DND-41 (cell line): ENCODE measurements around the gene HHIP.

ENCODE experiments used
- ATAC-seq: fragments of 200-7000 bp; cut with Tn5 transposase; 3 replicates; pipeline ENCODE4 v1.9.1; 2021; ENCODE audit warnings: low read depth; ENCODE audit not compliant: insufficient read depth
- DNase-seq: peaks from one replicate; pipeline ENCODE4 v3.0.0-alpha.2; 2020
- H2AFZ ChIP-seq: 2 replicates; pipeline ENCODE4 v1.6.0; 2012; ENCODE audit warnings: low read depth, low read length
- H3K27ac ChIP-seq: 2 replicates; pipeline ENCODE4 v1.5.1; 2012; ENCODE audit warnings: low read length, inconsistent platforms
- H3K27me3 ChIP-seq: fragments of 200-600 bp; sonication (generic); 2 replicates; pipeline ENCODE4 v1.6.0; 2012; ENCODE audit warnings: low read length, mild to moderate bottlenecking, inconsistent platforms; ENCODE audit not compliant: insufficient read depth, poor library complexity
- H3K36me3 ChIP-seq: 2 replicates; pipeline ENCODE4 v1.5.1; 2012; ENCODE audit warnings: low read length, inconsistent platforms; ENCODE audit not compliant: insufficient read depth
- H3K4me1 ChIP-seq: 2 replicates; pipeline ENCODE4 v1.5.1; 2012; ENCODE audit warnings: mild to moderate bottlenecking, low read length; ENCODE audit not compliant: insufficient read depth
- H3K4me2 ChIP-seq: 2 replicates; pipeline ENCODE4 v1.6.0; 2012; ENCODE audit warnings: mild to moderate bottlenecking, moderate library complexity, low read length, inconsistent platforms; ENCODE audit not compliant: insufficient read depth
- H3K4me3 ChIP-seq, 2 experiments: fragments of 200-600 bp in 1 of 2; shearing (Covaris generic) in 1 of 2; 2 replicates each; pipeline ENCODE4 v1.5.1; 2012 to 2016; ENCODE audit warnings: inconsistent platforms in 2 of 2, low read length in 2 of 2, mild to moderate bottlenecking in 2 of 2, low read depth in 1 of 2, moderate library complexity in 1 of 2
- H3K79me2 ChIP-seq: 2 replicates; pipeline ENCODE4 v1.6.0; 2012; ENCODE audit warnings: low read length, inconsistent platforms; ENCODE audit not compliant: insufficient read depth
- H3K9ac ChIP-seq: 2 replicates; pipeline ENCODE4 v1.6.0; 2012; ENCODE audit warnings: low read depth, mild to moderate bottlenecking, inconsistent platforms, low read length, moderate library complexity
- H3K9me3 ChIP-seq: 2 replicates; pipeline ENCODE4 v1.5.1; 2012; ENCODE audit warnings: low read length, moderate library complexity, mild to moderate bottlenecking, inconsistent platforms; ENCODE audit not compliant: insufficient read depth, severe bottlenecking
- H4K20me1 ChIP-seq: 2 replicates; pipeline ENCODE4 v1.6.0; 2012; ENCODE audit warnings: low read length; ENCODE audit not compliant: insufficient read depth
- EZH2 ChIP-seq: IDR thresholded peaks from 3 replicates; pipeline ENCODE4 v1.6.1; 2012; ENCODE audit warnings: borderline replicate concordance, low read depth, mild to moderate bottlenecking, moderate library complexity, low read length, inconsistent platforms; ENCODE audit not compliant: severe bottlenecking
- TF ChIP-seq, protein P1 (sequence below): IDR thresholded peaks from 2 replicates; pipeline ENCODE4 v1.5.1; 2012; ENCODE audit warnings: borderline replicate concordance, low read length, moderate library complexity, mild to moderate bottlenecking; ENCODE audit not compliant: poor library complexity, severe bottlenecking; ENCODE audit errors: extremely low read depth

Gene HHIP

GRCh38 chr4:144627663-144628076, 18.3 kb upstream of the HHIP start:
- DNase-seq: no peak
- ATAC-seq: no peak
- no peak for TF ChIP-seq EZH2
- TF ChIP-seq, protein P1, sequence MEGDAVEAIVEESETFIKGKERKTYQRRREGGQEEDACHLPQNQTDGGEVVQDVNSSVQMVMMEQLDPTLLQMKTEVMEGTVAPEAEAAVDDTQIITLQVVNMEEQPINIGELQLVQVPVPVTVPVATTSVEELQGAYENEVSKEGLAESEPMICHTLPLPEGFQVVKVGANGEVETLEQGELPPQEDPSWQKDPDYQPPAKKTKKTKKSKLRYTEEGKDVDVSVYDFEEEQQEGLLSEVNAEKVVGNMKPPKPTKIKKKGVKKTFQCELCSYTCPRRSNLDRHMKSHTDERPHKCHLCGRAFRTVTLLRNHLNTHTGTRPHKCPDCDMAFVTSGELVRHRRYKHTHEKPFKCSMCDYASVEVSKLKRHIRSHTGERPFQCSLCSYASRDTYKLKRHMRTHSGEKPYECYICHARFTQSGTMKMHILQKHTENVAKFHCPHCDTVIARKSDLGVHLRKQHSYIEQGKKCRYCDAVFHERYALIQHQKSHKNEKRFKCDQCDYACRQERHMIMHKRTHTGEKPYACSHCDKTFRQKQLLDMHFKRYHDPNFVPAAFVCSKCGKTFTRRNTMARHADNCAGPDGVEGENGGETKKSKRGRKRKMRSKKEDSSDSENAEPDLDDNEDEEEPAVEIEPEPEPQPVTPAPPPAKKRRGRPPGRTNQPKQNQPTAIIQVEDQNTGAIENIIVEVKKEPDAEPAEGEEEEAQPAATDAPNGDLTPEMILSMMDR: no peak

DNA sequence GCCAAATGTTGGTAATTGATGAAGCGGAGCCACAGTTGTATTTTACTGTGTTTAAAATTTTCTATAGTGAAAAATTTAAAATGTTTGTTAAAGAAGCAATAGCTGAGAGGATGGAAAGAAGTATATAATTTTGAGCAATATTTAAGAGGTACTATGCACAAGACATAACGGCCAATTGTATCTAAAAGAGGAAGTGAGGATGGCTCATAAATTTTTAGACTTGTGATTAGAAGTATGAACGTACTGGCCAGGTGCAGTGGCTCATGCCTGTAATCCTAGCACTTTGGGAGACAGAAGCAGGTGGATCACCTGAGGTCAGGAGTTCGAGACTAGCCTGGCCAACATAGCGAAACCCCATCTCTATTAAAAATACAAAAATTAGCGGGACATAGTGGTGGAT, 12.7 kb upstream of the HHIP start:
- ATAC-seq (no peak), DNase-seq (no peak)
- H3K79me2 ChIP-seq: no peaks in the 10 kb centered on the region
- H3K27me3 ChIP-seq: no peaks in the 10 kb centered on the region
- H3K4me2 ChIP-seq: no peak overlapping the region
- H3K9ac ChIP-seq: no peak overlapping the region
- H4K20me1 ChIP-seq: no peaks in the 10 kb centered on the region
- no peak overlapping the region for H2AFZ ChIP-seq
- no peak overlapping the region for H3K4me3 ChIP-seq
- H3K27ac ChIP-seq: no peak overlapping the region
- no peaks in the 10 kb centered on the region for H3K9me3 ChIP-seq
- H3K36me3 ChIP-seq: no peaks in the 10 kb centered on the region
- TF ChIP-seq, protein P1: no peak
- TF ChIP-seq EZH2: no peak
- no peaks in the 10 kb centered on the region for H3K4me1 ChIP-seq

More at GRCh38 chr4:144627663-144628076, 18.3 kb upstream of the HHIP start:
- Histone ChIP-seq H3K79me2 (no peaks in the 10 kb centered on the region), H3K9ac (no peak overlapping the region), H3K4me1 (no peaks in the 10 kb centered on the region), H3K4me3 (no peak overlapping the region), H2AFZ (no peak overlapping the region), H3K27me3 (no peaks in the 10 kb centered on the region), H4K20me1 (no peaks in the 10 kb centered on the region), H3K36me3 (no peaks in the 10 kb centered on the region), H3K4me2 (no peak overlapping the region), H3K9me3 (no peaks in the 10 kb centered on the region), H3K27ac (no peak overlapping the region)

DNA sequence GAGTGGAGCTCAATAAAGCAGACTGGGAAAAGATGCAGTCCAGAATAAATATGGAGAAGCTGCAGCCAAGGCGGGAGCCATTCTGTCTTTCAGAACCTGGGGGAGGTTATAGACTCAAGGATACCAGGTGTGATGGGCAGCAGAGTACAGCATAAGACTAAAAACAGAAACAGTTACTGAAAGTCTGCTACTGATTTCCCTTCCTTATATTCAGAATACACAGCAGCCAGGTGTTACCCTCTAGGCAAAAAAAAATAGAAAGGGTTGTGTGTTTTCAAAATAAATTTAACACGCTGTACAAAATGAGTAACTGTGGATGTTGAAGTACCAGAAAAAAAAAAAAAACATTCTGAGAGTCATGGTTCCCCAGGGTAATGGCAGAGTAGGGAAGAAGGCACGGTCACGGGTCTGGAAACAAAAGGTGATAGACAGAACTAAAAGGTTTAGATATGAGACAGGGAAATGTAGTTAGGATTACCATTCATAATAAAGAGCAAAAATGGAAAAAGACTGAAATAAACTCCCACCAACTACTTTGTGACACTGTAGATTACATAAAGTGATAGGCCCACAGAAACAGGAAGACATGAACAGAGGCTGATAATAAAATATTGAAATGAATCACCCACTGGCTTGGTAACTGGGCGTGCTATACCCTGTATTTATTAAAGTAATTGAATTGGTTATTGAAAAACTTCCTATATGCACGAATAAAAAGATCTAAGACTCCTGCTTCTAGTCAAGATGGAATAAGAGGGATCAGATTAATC, 10.8 kb upstream of the HHIP start:
- no peak for DNase-seq
- Histone ChIP-seq H3K9me3 (no peaks in the 10 kb centered on the region), H4K20me1 (no peaks in the 10 kb centered on the region), H3K4me2 (no peak overlapping the region), H3K36me3 (no peaks in the 10 kb centered on the region), H3K79me2 (no peaks in the 10 kb centered on the region), H3K27me3 (no peaks in the 10 kb centered on the region), H3K9ac (no peak overlapping the region), H2AFZ (no peak overlapping the region), H3K4me3 (no peak overlapping the region), H3K27ac (no peak overlapping the region), H3K4me1 (no peaks in the 10 kb centered on the region)
- no peak for TF ChIP-seq EZH2
- TF ChIP-seq, protein P1: no peak
- ATAC-seq: no peak
